GM12892 (cell line): ENCODE results near the gene RSL24D1.
A peak's percentile ranks its signal among the peaks of the same experiment; 100 is the strongest.

Experiments used
- POLR2A ChIP-seq: IDR thresholded peaks from 2 replicates; pipeline ENCODE4 v1.6.1; 2011; ENCODE audit warnings: low read depth, low read length, control low read depth
- POLR2AphosphoS5 ChIP-seq: IDR thresholded peaks from 2 replicates; pipeline ENCODE4 v1.6.1; 2011; ENCODE audit warnings: low read depth, low read length, control low read depth

- peak; percentile 90 for TF ChIP-seq POLR2AphosphoS5
- peak; percentile 91 for TF ChIP-seq POLR2A
These were observed at the start of gene RSL24D1 for GRCh38 chr15:55196458-55197361.
